HG02938 (cell line): Measurements from ENCODE around the gene PER2.
"Not testable (repeated sequence)": the region's sequence is repeated elsewhere in the genome, so short reads cannot be mapped to it uniquely, and the experiment has no call there.

Experiments used
- ATAC-seq: cut with Tn5 transposase; IDR thresholded peaks from one replicate; pipeline ENCODE4 v1.9.1; 2021; ENCODE audit warnings: mild to moderate bottlenecking, moderate library complexity; ENCODE audit not compliant: unreplicated experiment

The PER2 gene

GRCh38 chr2:238310721-238311120 lies 22.3 kb upstream of the PER2 start:
- not testable (repeated sequence) for ATAC-seq

- ATAC-seq = no peak
These were observed 19.8 kb upstream of the PER2 start for GRCh38 chr2:238308177-238308576.

GRCh38 chr2:238306672-238306998 lies 18.2 kb upstream of the PER2 start:
- no peak for ATAC-seq

- ATAC-seq = no peak
These were observed 17.7 kb upstream of the PER2 start for GRCh38 chr2:238305965-238306671.

- no peak for ATAC-seq
These were observed 16.9 kb upstream of the PER2 start for GRCh38 chr2:238305092-238305862.

GRCh38 chr2:238304116-238304515 lies 15.7 kb upstream of the PER2 start:
- no peak for ATAC-seq

GRCh38 chr2:238302751-238303150 lies 14.3 kb upstream of the PER2 start:
- ATAC-seq = no peak

- no peak for ATAC-seq
These were observed 13.7 kb upstream of the PER2 start for GRCh38 chr2:238302087-238302486.

GRCh38 chr2:238299803-238300202 lies 11.4 kb upstream of the PER2 start:
- no peak for ATAC-seq

GRCh38 chr2:238296638-238297457 lies 8.4 kb upstream of the PER2 start:
- ATAC-seq = no peak

GRCh38 chr2:238295144-238296112 lies 7.0 kb upstream of the PER2 start:
- ATAC-seq = no peak

- ATAC-seq = no peak
These were observed 6.2 kb upstream of the PER2 start for GRCh38 chr2:238294393-238295143.

GRCh38 chr2:238294046-238294392 lies 5.6 kb upstream of the PER2 start:
- ATAC-seq = no peak

- ATAC-seq = no peak
These were observed 3.3 kb upstream of the PER2 start for GRCh38 chr2:238291550-238292281.

GRCh38 chr2:238290715-238291549 lies 2.5 kb upstream of the PER2 start:
- no peak for ATAC-seq

- ATAC-seq = no peak
These were observed 1.7 kb upstream of the PER2 start for GRCh38 chr2:238290091-238290509.

GRCh38 chr2:238289574-238289973 lies 1.2 kb upstream of the PER2 start:
- ATAC-seq = no peak
